ENCODE results near the gene MARF1.
"Not testable (repeated sequence)": the region's sequence is repeated elsewhere in the genome, so short reads cannot be mapped to it uniquely, and the experiment has no call there.

MARF1 gene

GRCh38 chr16:15643048-15643945, at the start of gene MARF1:
Gene MARF1, minus strand, starts transcription at chr16:15643154. Its CDS starts 3,921 bp downstream, at chr16:15639233.
- DNase-seq (ENCODE audit: low read depth) = peak; percentile 99

GRCh38 chr16:15692508-15692907, 49.6 kb upstream of the MARF1 start:
- not testable (repeated sequence) for DNase-seq (ENCODE audit: low read depth)

- no peak for DNase-seq (ENCODE audit: low read depth)
Measured at GRCh38 chr16:15691046-15691445, 48.1 kb upstream of the MARF1 start.

GRCh38 chr16:15690296-15690695, 47.3 kb upstream of the MARF1 start:
- DNase-seq (ENCODE audit: low read depth) = no peak

GRCh38 chr16:15689290-15689689, 46.3 kb upstream of the MARF1 start:
- no peak for DNase-seq (ENCODE audit: low read depth)

- DNase-seq (ENCODE audit: low read depth) = no peak
Measured at GRCh38 chr16:15686287-15686686, 43.3 kb upstream of the MARF1 start.

- DNase-seq (ENCODE audit: low read depth) = no peak
Measured at GRCh38 chr16:15682105-15682570, 39.2 kb upstream of the MARF1 start.

GRCh38 chr16:15677447-15677846, 34.5 kb upstream of the MARF1 start:
- DNase-seq (ENCODE audit: low read depth) = no peak

- DNase-seq (ENCODE audit: low read depth) = no peak
Measured at GRCh38 chr16:15676506-15676905, 33.6 kb upstream of the MARF1 start.

GRCh38 chr16:15674571-15674970, 31.6 kb upstream of the MARF1 start:
- no peak for DNase-seq (ENCODE audit: low read depth)

GRCh38 chr16:15672514-15673167, 29.7 kb upstream of the MARF1 start:
- DNase-seq (ENCODE audit: low read depth) = peak; percentile 24

GRCh38 chr16:15672127-15672513, 29.2 kb upstream of the MARF1 start:
- DNase-seq (ENCODE audit: low read depth) = not testable (repeated sequence)

GRCh38 chr16:15671530-15672117, 28.7 kb upstream of the MARF1 start:
- no peak for DNase-seq (ENCODE audit: low read depth)

- no peak for DNase-seq (ENCODE audit: low read depth)
Measured at GRCh38 chr16:15667091-15667742, 24.3 kb upstream of the MARF1 start.

GRCh38 chr16:15665107-15665506, 22.2 kb upstream of the MARF1 start:
- no peak for DNase-seq (ENCODE audit: low read depth)

GRCh38 chr16:15660203-15660601, 17.2 kb upstream of the MARF1 start:
- DNase-seq (ENCODE audit: low read depth) = no peak

GRCh38 chr16:15658556-15658955, 15.6 kb upstream of the MARF1 start:
- no peak for DNase-seq (ENCODE audit: low read depth)

GRCh38 chr16:15658149-15658548, 15.2 kb upstream of the MARF1 start:
- no peak for DNase-seq (ENCODE audit: low read depth)

- DNase-seq (ENCODE audit: low read depth) = not testable (repeated sequence)
Measured at GRCh38 chr16:15655561-15655960, 12.6 kb upstream of the MARF1 start.

- DNase-seq (ENCODE audit: low read depth) = no peak
Measured at GRCh38 chr16:15654591-15654990, 11.6 kb upstream of the MARF1 start.

GRCh38 chr16:15653227-15653626, 10.3 kb upstream of the MARF1 start:
- DNase-seq (ENCODE audit: low read depth) = no peak

GRCh38 chr16:15652293-15653001, 9.5 kb upstream of the MARF1 start:
- no peak for DNase-seq (ENCODE audit: low read depth)

Measured in stimulated activated CD8-positive, alpha-beta memory T cell treated with anti-CD3 and anti-CD28 coated beads, Interleukin-12 subunit alpha, Interleukin-12 subunit beta, amount 100 ng/mL, for 4 hours (primary cell).